ENCODE results near the gene TDRKH.

TDRKH gene

GRCh38 chr1:151790071-151790939, at the start of gene TDRKH:
TDRKH (minus strand) TSS chr1:151790500; CDS start chr1:151783022, 7,478 bp downstream.
- peaks cover 22% of the 10 kb centered on the region for H3K36me3 Mint-ChIP-seq
- H3K9me3 Mint-ChIP-seq: no peaks in the 10 kb centered on the region
- ATAC-seq: peak; percentile 98
- peak within 1 kb of the TSS; percentile 95 for H3K27ac Mint-ChIP-seq
- peak; percentile 90 to 98 for DNase-seq (ENCODE audit: low spot score in 2 of 2)
- peaks cover 30% of the 10 kb centered on the region for H3K4me1 Mint-ChIP-seq
- peak within 1 kb of the TSS; percentile 97 for H3K4me3 Mint-ChIP-seq

- H3K4me3 Mint-ChIP-seq: peak within 1 kb of the TSS; percentile 90
- ATAC-seq: peak; percentile 80
- peak; percentile 66 to 89 for DNase-seq (ENCODE audit: low spot score in 2 of 2)
- peaks cover 64% of the 10 kb centered on the region for H3K4me1 Mint-ChIP-seq
- peaks cover 70% of the 10 kb centered on the region for H3K36me3 Mint-ChIP-seq
- no peaks in the 10 kb centered on the region for H3K9me3 Mint-ChIP-seq
- peak within 1 kb of the TSS; percentile 97 for H3K27ac Mint-ChIP-seq
Measured at GRCh38 chr1:151839457-151840403, 49.4 kb upstream of the TDRKH start, which contains the start of gene C2CD4D. C2CD4D (minus strand) TSS chr1:151839820; CDS start chr1:151838989, 831 bp downstream.

GRCh38 chr1:151839082-151839412, 48.7 kb upstream of the TDRKH start:
- Mint-ChIP-seq H3K36me3 (peaks cover 63% of the 10 kb centered on the region), H3K4me3 (peak overlapping the region; percentile 90), H3K4me1 (peaks cover 64% of the 10 kb centered on the region), H3K9me3 (no peaks in the 10 kb centered on the region), H3K27ac (peak overlapping the region; percentile 97)
- ATAC-seq (no peak), DNase-seq (ENCODE audit: low spot score in 2 of 2) (no peak)

- H3K27ac Mint-ChIP-seq: peak overlapping the region; percentile 97
- H3K4me1 Mint-ChIP-seq: peaks cover 70% of the 10 kb centered on the region
- H3K36me3 Mint-ChIP-seq: peaks cover 57% of the 10 kb centered on the region
- H3K9me3 Mint-ChIP-seq: no peaks in the 10 kb centered on the region
- ATAC-seq (peak; percentile 43), DNase-seq (ENCODE audit: low spot score in 2 of 2) (peak; percentile 42 to 75)
- H3K4me3 Mint-ChIP-seq: peak overlapping the region; percentile 90
Measured at GRCh38 chr1:151838222-151839081, 48.2 kb upstream of the TDRKH start.

GRCh38 chr1:151837884-151838221, 47.6 kb upstream of the TDRKH start:
- ATAC-seq: no peak
- Mint-ChIP-seq H3K4me3 (peak overlapping the region; percentile 90), H3K4me1 (peaks cover 76% of the 10 kb centered on the region), H3K36me3 (peaks cover 51% of the 10 kb centered on the region), H3K9me3 (no peaks in the 10 kb centered on the region), H3K27ac (peak overlapping the region; percentile 95)
- DNase-seq (ENCODE audit: low spot score in 2 of 2): no peak

- Mint-ChIP-seq H3K4me3 (peak overlapping the region; percentile 90), H3K9me3 (no peaks in the 10 kb centered on the region), H3K27ac (peak overlapping the region; percentile 95), H3K36me3 (peaks cover 44% of the 10 kb centered on the region), H3K4me1 (peaks cover 82% of the 10 kb centered on the region)
- ATAC-seq (peak; percentile 63), DNase-seq (ENCODE audit: low spot score in 2 of 2) (peak in 1 of 2 donors; percentile 72)
Measured at GRCh38 chr1:151837197-151837596, 46.9 kb upstream of the TDRKH start.

- Mint-ChIP-seq H3K4me1 (peaks cover 83% of the 10 kb centered on the region), H3K36me3 (peaks cover 28% of the 10 kb centered on the region), H3K27ac (peak overlapping the region; percentile 95), H3K9me3 (no peaks in the 10 kb centered on the region), H3K4me3 (no peak overlapping the region)
- ATAC-seq: no peak
- DNase-seq (ENCODE audit: low spot score in 2 of 2): no peak
Measured at GRCh38 chr1:151835596-151835995, 45.3 kb upstream of the TDRKH start.

- no peak for ATAC-seq
- H3K27ac Mint-ChIP-seq: peak overlapping the region; percentile 92
- no peaks in the 10 kb centered on the region for H3K9me3 Mint-ChIP-seq
- peaks cover 85% of the 10 kb centered on the region for H3K4me1 Mint-ChIP-seq
- DNase-seq (ENCODE audit: low spot score in 2 of 2): no peak
- H3K36me3 Mint-ChIP-seq: peaks cover 17% of the 10 kb centered on the region
- peak overlapping the region; percentile 75 for H3K4me3 Mint-ChIP-seq
Measured at GRCh38 chr1:151834239-151834638, 43.9 kb upstream of the TDRKH start.

- H3K9me3 Mint-ChIP-seq: no peaks in the 10 kb centered on the region
- ATAC-seq: no peak
- H3K27ac Mint-ChIP-seq: peak overlapping the region; percentile 92
- H3K4me1 Mint-ChIP-seq: peaks cover 94% of the 10 kb centered on the region
- peaks cover 11% of the 10 kb centered on the region for H3K36me3 Mint-ChIP-seq
- H3K4me3 Mint-ChIP-seq: peak overlapping the region; percentile 75
- no peak for DNase-seq (ENCODE audit: low spot score in 2 of 2)
Measured at GRCh38 chr1:151833172-151833900, 43.0 kb upstream of the TDRKH start.

- DNase-seq (ENCODE audit: low spot score in 2 of 2) (no peak), ATAC-seq (no peak)
- Mint-ChIP-seq H3K27ac (peak overlapping the region; percentile 92), H3K36me3 (peaks cover 8% of the 10 kb centered on the region), H3K9me3 (no peaks in the 10 kb centered on the region), H3K4me3 (peak overlapping the region; percentile 75), H3K4me1 (peaks cover 98% of the 10 kb centered on the region)
Measured at GRCh38 chr1:151832318-151832980, 42.1 kb upstream of the TDRKH start.

- ATAC-seq (no peak), DNase-seq (ENCODE audit: low spot score in 2 of 2) (no peak)
- H3K27ac Mint-ChIP-seq: peak within 1 kb of the TSS; percentile 92
- H3K4me1 Mint-ChIP-seq: peaks cover 93% of the 10 kb centered on the region
- H3K36me3 Mint-ChIP-seq: peaks cover 4% of the 10 kb centered on the region
- no peaks in the 10 kb centered on the region for H3K9me3 Mint-ChIP-seq
- peak within 1 kb of the TSS; percentile 75 for H3K4me3 Mint-ChIP-seq
Measured at GRCh38 chr1:151831605-151832004, 41.3 kb upstream of the TDRKH start, which contains the start of gene RORC. RORC (minus strand) TSS chr1:151831802; CDS start chr1:151831764, 38 bp downstream.

- Mint-ChIP-seq H3K36me3 (peaks cover under 1% of the 10 kb centered on the region), H3K4me3 (peak overlapping the region; percentile 75), H3K9me3 (no peaks in the 10 kb centered on the region), H3K4me1 (peaks cover 93% of the 10 kb centered on the region), H3K27ac (peak overlapping the region; percentile 92)
- DNase-seq (ENCODE audit: low spot score in 2 of 2) (no peak), ATAC-seq (no peak)
Measured at GRCh38 chr1:151831256-151831591, 40.9 kb upstream of the TDRKH start.

- no peaks in the 10 kb centered on the region for H3K9me3 Mint-ChIP-seq
- H3K4me1 Mint-ChIP-seq: peaks cover 93% of the 10 kb centered on the region
- peak overlapping the region; percentile 92 for H3K27ac Mint-ChIP-seq
- no peak for DNase-seq (ENCODE audit: low spot score in 2 of 2)
- H3K36me3 Mint-ChIP-seq: peaks cover 4% of the 10 kb centered on the region
- ATAC-seq: no peak
- peak overlapping the region; percentile 75 for H3K4me3 Mint-ChIP-seq
Measured at GRCh38 chr1:151830055-151830454, 39.8 kb upstream of the TDRKH start.
